Osteocyte (in vitro differentiated cells): Measurements from ENCODE around the gene DUSP15. TPM values are rescaled to one million over a fixed set of nuclear protein-coding genes. Genes with fewer than 3 reads are reported as not detected.

ENCODE experiments used
- DNase-seq: peaks from one replicate; pipeline ENCODE4 v3.0.0; 2021; ENCODE audit warnings: mixed read lengths; ENCODE audit not compliant: unreplicated experiment; ENCODE audit errors: extremely low spot score
- H3K27ac Mint-ChIP-seq: one replicate; pipeline ENCODE4 v1.8.0; 2021; ENCODE audit warnings: mild to moderate bottlenecking, mixed read lengths; ENCODE audit not compliant: unreplicated experiment
- H3K27me3 Mint-ChIP-seq: one replicate; pipeline ENCODE4 v1.8.0; 2021; ENCODE audit warnings: mixed read lengths; ENCODE audit not compliant: unreplicated experiment
- H3K36me3 Mint-ChIP-seq: one replicate; pipeline ENCODE4 v1.8.0; 2021; ENCODE audit warnings: mixed read lengths; ENCODE audit not compliant: unreplicated experiment
- H3K4me1 Mint-ChIP-seq: one replicate; pipeline ENCODE4 v1.8.0; 2021; ENCODE audit warnings: mixed read lengths; ENCODE audit not compliant: unreplicated experiment
- H3K4me3 Mint-ChIP-seq: one replicate; pipeline ENCODE4 v1.8.0; 2021; ENCODE audit warnings: mild to moderate bottlenecking, moderate library complexity, mixed read lengths; ENCODE audit not compliant: unreplicated experiment
- H3K9me3 Mint-ChIP-seq: one replicate; pipeline ENCODE4 v1.8.0; 2021; ENCODE audit warnings: mixed read lengths; ENCODE audit not compliant: unreplicated experiment
- CTCF ChIP-seq: fragments of 200-600 bp; sonication (generic); IDR thresholded peaks from 2 replicates; pipeline ENCODE4 v1.5.0; 2021; ENCODE audit warnings: antibody characterized with exemption, mild to moderate bottlenecking, moderate library complexity
- total RNA-seq: library from RNA; stranded (reverse); gene quantifications from 2 replicates; pipeline ENCODE4 v1.2.1, GENCODE V29; 2021

The DUSP15 gene
- total RNA-seq, 1 donor from 2014 or later = 3.2 TPM

GRCh38 chr20:31846793-31847138, 23.6 kb downstream of the DUSP15 start:
- Mint-ChIP-seq H3K4me3 (no peak overlapping the region), H3K27ac (peak overlapping the region; percentile 16), H3K27me3 (peaks cover 4% of the 10 kb centered on the region), H3K4me1 (peaks cover 32% of the 10 kb centered on the region), H3K9me3 (no peaks in the 10 kb centered on the region), H3K36me3 (no peaks in the 10 kb centered on the region)
- TF ChIP-seq CTCF = no peak
- no peak for DNase-seq

GRCh38 chr20:31845300-31845863, 24.9 kb downstream of the DUSP15 start, which contains the start of gene FOXS1:
TSS of gene FOXS1 (minus strand) at chr20:31845604. CDS start at chr20:31845542, 62 bp downstream.
- no peak for TF ChIP-seq CTCF
- no peak for DNase-seq
- Mint-ChIP-seq H3K9me3 (no peaks in the 10 kb centered on the region), H3K27ac (peak within 1 kb of the TSS; percentile 94), H3K27me3 (no peaks in the 10 kb centered on the region), H3K4me1 (peaks cover 46% of the 10 kb centered on the region), H3K4me3 (peak within 1 kb of the TSS; percentile 67), H3K36me3 (no peaks in the 10 kb centered on the region)

GRCh38 chr20:31844737-31845299, 25.5 kb downstream of the DUSP15 start:
- no peak for DNase-seq
- H3K36me3 Mint-ChIP-seq = no peaks in the 10 kb centered on the region
- no peak for TF ChIP-seq CTCF
- no peaks in the 10 kb centered on the region for H3K9me3 Mint-ChIP-seq
- peaks cover 46% of the 10 kb centered on the region for H3K4me1 Mint-ChIP-seq
- H3K27ac Mint-ChIP-seq = peak overlapping the region; percentile 94
- peak overlapping the region; percentile 67 for H3K4me3 Mint-ChIP-seq
- H3K27me3 Mint-ChIP-seq = no peaks in the 10 kb centered on the region

- TF ChIP-seq CTCF = no peak
- Mint-ChIP-seq H3K4me3 (peak overlapping the region; percentile 67), H3K4me1 (peaks cover 46% of the 10 kb centered on the region), H3K27me3 (no peaks in the 10 kb centered on the region), H3K9me3 (no peaks in the 10 kb centered on the region), H3K36me3 (no peaks in the 10 kb centered on the region), H3K27ac (peak overlapping the region; percentile 94)
- DNase-seq = no peak
These were observed 26.4 kb downstream of the DUSP15 start for GRCh38 chr20:31843881-31844280.

- H3K4me3 Mint-ChIP-seq = peak overlapping the region; percentile 67
- no peak for DNase-seq
- no peak for TF ChIP-seq CTCF
- H3K4me1 Mint-ChIP-seq = peaks cover 46% of the 10 kb centered on the region
- no peaks in the 10 kb centered on the region for H3K36me3 Mint-ChIP-seq
- H3K27me3 Mint-ChIP-seq = no peaks in the 10 kb centered on the region
- H3K9me3 Mint-ChIP-seq = no peaks in the 10 kb centered on the region
- peak overlapping the region; percentile 94 for H3K27ac Mint-ChIP-seq
These were observed 27.0 kb downstream of the DUSP15 start for GRCh38 chr20:31843288-31843687.
